HL-60 (cell line): ENCODE measurements around the gene PLCE1.

Experiments used
- DNase-seq, 2 experiments: peaks; one replicate each; pipeline ENCODE4 v3.0.0-alpha.2; 2010 to 2020; ENCODE audit warnings: low read depth in 1 of 2, low spot score in 1 of 2
- H3K27ac ChIP-seq: fragments of 250-450 bp; sonication (Bioruptor Pico); replicated peaks from 2 replicates; pipeline ENCODE4 v1.5.1; 2020; ENCODE audit warnings: mild to moderate bottlenecking, moderate library complexity
- H3K27me3 ChIP-seq: fragments of 250-450 bp; sonication (Bioruptor Pico); 2 replicates; pipeline ENCODE4 v1.5.1; 2021; ENCODE audit warnings: mild to moderate bottlenecking, moderate library complexity; ENCODE audit not compliant: insufficient read depth, poor library complexity, severe bottlenecking
- H3K4me3 ChIP-seq: replicated peaks from 2 replicates; pipeline ENCODE4 v1.5.1; 2011; ENCODE audit warnings: mild to moderate bottlenecking, control low read depth, low read length; ENCODE audit not compliant: insufficient read depth
- CTCF ChIP-seq: IDR thresholded peaks from one replicate; pipeline ENCODE4 v1.5.1; 2011; ENCODE audit warnings: low read length, control low read depth, inconsistent platforms; ENCODE audit not compliant: insufficient read depth
- GABPA ChIP-seq: IDR thresholded peaks from 2 replicates; pipeline ENCODE4 v1.6.1; 2012; ENCODE audit warnings: low read depth
- POLR2AphosphoS5 ChIP-seq: IDR thresholded peaks from 2 replicates; pipeline ENCODE4 v1.6.1; 2012; ENCODE audit warnings: low read depth
- REST ChIP-seq: IDR thresholded peaks from 2 replicates; pipeline ENCODE4 v1.6.1; 2012; ENCODE audit warnings: low read depth; ENCODE audit not compliant: insufficient replicate concordance
- SPI1 ChIP-seq: IDR thresholded peaks from 2 replicates; pipeline ENCODE4 v1.6.1; 2012; ENCODE audit warnings: low read depth, mild to moderate bottlenecking, borderline replicate concordance

PLCE1 gene

GRCh38 chr10:94002156-94002555, 8.4 kb downstream of the PLCE1 start:
- TF ChIP-seq POLR2AphosphoS5 = no peak
- TF ChIP-seq SPI1 = no peak
- no peak for TF ChIP-seq REST
- no peak for TF ChIP-seq GABPA
- TF ChIP-seq CTCF = no peak
- DNase-seq = no peak
- H3K27ac ChIP-seq = no peak overlapping the region
- H3K27me3 ChIP-seq = peaks cover 4% of the 10 kb centered on the region
- H3K4me3 ChIP-seq = no peak overlapping the region

GRCh38 chr10:94003488-94003887, 9.8 kb downstream of the PLCE1 start:
- Histone ChIP-seq H3K27ac (no peak overlapping the region), H3K4me3 (no peak overlapping the region), H3K27me3 (peaks cover 4% of the 10 kb centered on the region)
- no peak for DNase-seq
- TF ChIP-seq POLR2AphosphoS5 = no peak

- no peak for DNase-seq
- TF ChIP-seq GABPA (no peak), POLR2AphosphoS5 (no peak), SPI1 (no peak), CTCF (no peak), REST (no peak)
- Histone ChIP-seq H3K27me3 (peaks cover 2% of the 10 kb centered on the region), H3K4me3 (no peak overlapping the region), H3K27ac (no peak overlapping the region)
Observed at GRCh38 chr10:94005050-94005449, 11.3 kb downstream of the PLCE1 start.

GRCh38 chr10:94006591-94007550, 13.1 kb downstream of the PLCE1 start:
- H3K27ac ChIP-seq = no peak overlapping the region
- DNase-seq = no peak
- H3K27me3 ChIP-seq = no peaks in the 10 kb centered on the region
- TF ChIP-seq GABPA (no peak), SPI1 (no peak), CTCF (no peak), REST (no peak), POLR2AphosphoS5 (no peak)
- H3K4me3 ChIP-seq = no peak overlapping the region
